Neural cell (in vitro differentiated cells): ENCODE measurements around the gene APMAP.

ENCODE experiments used
- CTCF ChIP-seq: fragments of 450-650 bp; IDR thresholded peaks from 2 replicates; pipeline ENCODE4 v1.5.1; 2014; ENCODE audit warnings: antibody characterized with exemption, mild to moderate bottlenecking, moderate library complexity; ENCODE audit not compliant: poor library complexity, severe bottlenecking
- EP300 ChIP-seq: fragments of 450-650 bp; conservative IDR thresholded peaks from 2 replicates; pipeline ENCODE4 v1.6.1; 2014; ENCODE audit warnings: antibody characterized with exemption, mild to moderate bottlenecking, moderate library complexity; ENCODE audit not compliant: poor library complexity, severe bottlenecking
- EZH2 ChIP-seq: fragments of 200-600, 300-800 bp; shearing (Covaris generic), sonication (generic); IDR thresholded peaks from 2 replicates; pipeline ENCODE4 v1.6.1; 2014; ENCODE audit warnings: antibody characterized with exemption, low read length, borderline replicate concordance, mild to moderate bottlenecking; ENCODE audit not compliant: insufficient read depth, poor library complexity, severe bottlenecking
- MXI1 ChIP-seq: fragments of 450-650 bp; conservative IDR thresholded peaks from 2 replicates; pipeline ENCODE4 v1.6.1; 2014; ENCODE audit warnings: antibody characterized with exemption, mild to moderate bottlenecking; ENCODE audit not compliant: poor library complexity, severe bottlenecking
- POLR2AphosphoS5 ChIP-seq: IDR thresholded peaks from 2 replicates; pipeline ENCODE4 v1.6.1; 2012
- REST ChIP-seq: IDR thresholded peaks from 2 replicates; pipeline ENCODE4 v1.6.1; 2012; ENCODE audit warnings: borderline replicate concordance
- TAF1 ChIP-seq: IDR thresholded peaks from 2 replicates; pipeline ENCODE4 v1.6.1; 2012; ENCODE audit warnings: low read depth

GRCh38 chr20:25033265-25033923, 40.8 kb upstream of the APMAP start:
- TF ChIP-seq CTCF, result no peak
- no peak for TF ChIP-seq EZH2
- no peak for TF ChIP-seq MXI1
- TF ChIP-seq POLR2AphosphoS5, result no peak
- no peak for TF ChIP-seq REST
- TF ChIP-seq EP300, result no peak
- no peak for TF ChIP-seq TAF1
